NCI-H2227 (cell line): Measurements from ENCODE around the gene UFL1.
"Not testable (repeated sequence)": the region's sequence is repeated elsewhere in the genome, so short reads cannot be mapped to it uniquely, and the experiment has no call there.

Experiments used
- DNase-seq: peaks from one replicate; lab custom pipeline; 2025; ENCODE audit not compliant: unreplicated experiment; lab: John Stamatoyannopoulos, UW

UFL1 gene

DNA sequence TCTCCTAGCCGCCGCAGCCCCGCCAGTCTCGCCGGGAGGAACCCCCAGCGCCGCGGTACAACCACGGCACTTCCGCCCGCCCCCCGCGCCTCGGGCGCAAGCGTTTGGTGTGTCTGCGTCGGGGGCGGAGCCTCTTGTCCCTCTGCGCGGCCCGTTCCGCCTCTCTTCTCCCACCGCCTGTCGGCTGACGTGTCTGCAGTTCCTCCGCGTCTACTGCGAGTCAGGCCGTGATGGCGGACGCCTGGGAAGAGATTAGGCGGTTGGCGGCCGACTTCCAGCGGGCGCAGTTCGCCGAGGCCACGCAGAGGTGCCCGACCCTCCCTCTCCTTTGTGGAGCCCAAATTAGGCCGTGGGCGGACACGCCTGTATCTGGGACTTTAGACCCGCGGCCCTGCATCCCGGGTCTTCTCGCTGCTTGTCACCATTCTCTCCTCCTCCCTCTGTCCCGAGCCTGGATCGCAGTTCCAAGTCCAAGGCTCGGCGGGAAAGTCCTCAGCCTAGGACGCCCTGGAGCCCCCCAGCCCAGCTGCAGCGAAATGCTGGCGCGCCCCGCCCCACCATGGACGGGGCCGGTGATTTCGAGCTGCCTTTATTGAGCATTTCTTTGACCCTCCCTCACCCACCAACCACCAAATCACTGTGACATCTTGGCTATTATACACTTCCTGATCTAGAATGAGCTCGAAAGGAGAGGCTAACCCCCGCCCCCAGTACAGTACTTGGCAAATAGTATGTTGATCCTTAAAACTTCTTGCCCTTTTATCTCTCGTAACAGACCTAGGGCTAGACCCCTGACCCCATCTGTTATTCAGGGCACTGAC lies at the start of gene UFL1:
Gene UFL1 (plus strand): TSS at position 163 of the 821 bp plus-strand sequence. CDS start 68 bp downstream, at position 231.
- DNase-seq: peak; percentile 92

GRCh38 chr6:96472291-96472690 lies 49.3 kb upstream of the UFL1 start:
- DNase-seq: not testable (repeated sequence)

DNA sequence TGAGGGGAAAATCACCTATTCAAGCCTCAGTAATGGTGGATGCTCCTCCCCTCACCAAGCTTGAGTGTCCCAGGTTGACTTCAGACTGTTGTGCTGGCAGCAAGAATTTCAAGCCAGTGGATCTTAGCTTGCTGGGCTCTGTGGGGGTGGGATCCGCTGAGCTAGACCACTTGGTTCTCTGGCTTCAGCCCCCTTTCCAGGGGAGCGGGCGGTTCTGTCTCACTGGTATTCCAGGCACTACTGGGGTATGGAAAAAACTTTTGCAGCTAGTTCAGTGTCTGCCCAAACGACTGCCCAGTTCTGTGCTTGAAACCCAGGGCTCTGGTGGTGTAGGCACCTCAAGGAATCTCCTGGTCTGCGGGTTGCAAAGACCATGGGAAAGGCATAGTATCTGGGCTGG lies 42.9 kb upstream of the UFL1 start:
- DNase-seq: no peak

DNA sequence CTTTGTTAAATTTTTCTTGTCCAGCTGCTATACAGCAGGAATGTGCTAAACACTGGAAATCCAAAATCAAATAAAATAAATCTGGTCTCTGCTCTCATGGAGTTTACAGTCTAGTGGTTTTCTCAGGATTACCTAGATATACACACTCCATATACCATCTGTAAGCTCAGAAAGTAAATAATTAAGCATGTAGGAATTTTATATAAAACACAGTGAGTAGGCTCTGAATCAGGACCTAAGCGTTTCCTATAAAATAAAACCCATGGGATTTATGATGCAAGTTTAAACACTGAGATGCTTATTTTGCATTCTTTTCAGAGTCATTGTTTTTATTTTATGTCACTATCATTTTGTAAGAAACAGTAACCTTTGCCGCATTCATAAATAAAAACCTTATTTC lies 29.7 kb upstream of the UFL1 start:
- DNase-seq: no peak

DNA sequence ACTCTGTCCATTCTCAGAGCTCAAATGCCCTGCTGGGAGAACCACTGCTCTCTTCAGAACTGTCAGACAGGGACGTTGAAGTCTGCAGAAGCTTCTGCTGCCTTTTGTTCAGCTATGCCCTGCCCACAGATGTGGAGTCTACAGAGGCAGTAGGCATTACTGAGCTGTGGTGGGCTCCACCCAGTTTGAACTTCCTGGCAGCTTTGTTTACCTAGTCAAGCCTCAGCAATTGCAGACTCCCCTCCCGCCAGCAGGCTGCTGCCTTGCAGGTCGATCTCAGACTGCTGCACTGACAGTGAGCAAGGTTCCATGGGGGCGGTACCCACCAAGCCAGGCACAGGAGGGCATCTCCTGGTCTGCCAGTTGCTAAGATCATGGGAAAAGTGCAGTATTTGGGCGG lies 21.8 kb upstream of the UFL1 start:
- no peak for DNase-seq

DNA sequence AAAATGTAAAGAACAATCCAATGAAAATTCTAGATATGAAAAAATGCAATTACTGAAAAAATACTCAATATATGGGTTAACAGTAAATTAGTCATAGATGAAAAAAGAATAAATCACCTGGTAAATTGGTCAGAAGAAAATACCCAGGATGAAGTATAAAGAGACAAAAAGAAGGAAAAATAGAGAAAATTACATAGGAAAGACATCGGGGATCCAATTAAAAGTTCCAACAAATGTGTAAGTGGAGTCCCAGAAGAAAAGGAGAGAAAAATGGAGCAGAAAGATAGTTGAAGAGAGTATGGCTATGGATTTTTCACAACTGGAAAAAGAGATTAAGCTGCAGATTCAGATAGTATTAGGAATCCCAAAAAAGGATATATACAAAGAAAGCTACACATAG lies 18.7 kb upstream of the UFL1 start:
- DNase-seq: no peak

DNA sequence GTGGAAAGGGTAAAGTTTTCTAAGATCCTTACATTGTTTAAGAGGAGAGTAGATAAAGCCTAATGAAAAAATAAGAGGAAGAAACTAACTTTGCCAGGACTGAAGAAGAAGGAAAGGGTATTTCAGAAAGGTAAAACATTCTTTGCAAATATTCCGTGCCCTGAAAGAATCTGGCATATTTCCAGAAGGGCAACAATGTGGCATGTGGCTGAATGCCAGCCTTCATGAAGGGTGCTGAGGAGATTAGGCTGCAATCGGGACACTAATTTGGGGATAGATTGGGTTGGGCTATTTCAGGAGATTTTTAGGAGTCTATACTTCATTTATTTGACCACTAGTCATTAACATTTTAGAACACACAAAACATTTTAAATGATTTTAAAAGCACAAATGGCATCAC lies 16.2 kb upstream of the UFL1 start:
- DNase-seq: no peak

DNA sequence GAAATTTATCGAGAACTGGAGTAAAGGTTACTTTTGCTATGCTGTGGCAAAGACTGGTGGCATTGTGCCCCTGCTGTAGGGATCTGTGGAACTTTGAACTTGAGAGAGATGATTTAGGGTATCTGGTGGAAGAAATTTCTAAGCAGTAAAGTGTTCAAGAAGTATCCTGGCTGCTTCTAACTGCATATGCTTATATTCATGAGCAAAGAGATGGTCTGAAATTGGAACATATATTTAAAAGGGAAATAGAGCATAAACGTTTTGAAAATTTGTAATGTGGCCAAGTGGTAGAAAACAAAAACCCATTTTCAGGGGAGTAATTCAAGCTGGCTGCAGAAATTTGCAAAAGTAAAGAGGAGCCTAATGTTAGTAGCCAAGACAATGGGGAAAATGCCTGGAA lies 12.3 kb upstream of the UFL1 start:
- no peak for DNase-seq

DNA sequence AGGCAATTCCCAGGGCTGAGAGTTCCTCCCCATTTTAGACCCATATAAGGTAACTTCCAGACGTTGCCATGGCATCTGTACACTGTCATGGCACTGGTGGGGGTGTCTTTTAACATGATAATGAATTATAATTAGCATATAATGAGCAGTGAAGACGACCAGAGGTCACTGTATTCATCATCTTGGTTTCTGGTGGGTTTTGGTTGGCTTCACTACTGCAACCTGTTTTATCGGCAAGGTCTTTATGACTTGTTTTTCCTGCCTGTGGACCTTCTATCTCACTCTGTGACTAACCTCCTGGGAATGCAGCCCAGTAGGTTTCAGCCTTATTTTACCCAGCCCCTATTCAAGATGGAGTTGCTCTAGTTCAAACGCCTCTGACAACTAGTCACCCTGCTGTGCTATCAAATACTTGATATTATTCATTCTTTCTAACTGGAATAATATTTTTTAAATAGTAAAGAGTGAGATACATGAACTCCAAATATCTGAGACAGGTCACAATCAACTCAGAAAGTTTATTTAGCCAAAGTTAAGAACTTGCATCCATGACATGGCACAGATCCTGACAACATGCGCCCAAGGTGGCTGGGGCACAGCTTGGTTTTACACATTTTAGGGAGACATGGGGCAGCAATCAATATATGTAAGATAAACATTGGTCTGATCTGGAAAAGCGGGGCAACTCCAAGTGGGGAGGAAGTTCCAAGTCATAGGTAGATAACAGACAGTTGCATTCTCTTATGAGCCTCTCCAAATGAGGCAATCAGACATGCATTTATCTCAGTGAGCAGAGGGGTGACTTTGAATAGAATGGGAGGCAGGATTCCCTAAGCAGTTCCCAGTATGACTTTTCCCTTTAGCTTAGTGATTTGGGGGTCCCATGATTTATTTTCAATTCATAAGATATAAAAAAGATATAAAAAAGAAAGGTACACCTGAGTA lies 1.2 kb upstream of the UFL1 start:
- DNase-seq: no peak

DNA sequence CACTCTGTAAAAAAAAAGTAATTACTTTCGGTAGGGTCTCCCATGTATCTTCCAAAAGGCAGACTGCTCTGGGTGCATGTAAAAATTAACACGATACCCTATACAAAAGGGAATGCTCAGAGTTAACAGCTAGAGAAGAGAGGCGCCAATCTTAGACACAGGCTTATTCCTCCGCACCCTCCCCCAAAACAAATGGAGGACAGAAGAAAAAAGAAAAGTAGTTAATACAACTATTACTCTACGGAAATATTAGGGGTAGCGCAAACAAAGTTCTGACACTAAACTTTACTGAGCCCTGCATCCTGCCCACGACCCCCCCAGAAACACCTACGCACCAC lies 331 bp upstream of the UFL1 start:
- no peak for DNase-seq

DNA sequence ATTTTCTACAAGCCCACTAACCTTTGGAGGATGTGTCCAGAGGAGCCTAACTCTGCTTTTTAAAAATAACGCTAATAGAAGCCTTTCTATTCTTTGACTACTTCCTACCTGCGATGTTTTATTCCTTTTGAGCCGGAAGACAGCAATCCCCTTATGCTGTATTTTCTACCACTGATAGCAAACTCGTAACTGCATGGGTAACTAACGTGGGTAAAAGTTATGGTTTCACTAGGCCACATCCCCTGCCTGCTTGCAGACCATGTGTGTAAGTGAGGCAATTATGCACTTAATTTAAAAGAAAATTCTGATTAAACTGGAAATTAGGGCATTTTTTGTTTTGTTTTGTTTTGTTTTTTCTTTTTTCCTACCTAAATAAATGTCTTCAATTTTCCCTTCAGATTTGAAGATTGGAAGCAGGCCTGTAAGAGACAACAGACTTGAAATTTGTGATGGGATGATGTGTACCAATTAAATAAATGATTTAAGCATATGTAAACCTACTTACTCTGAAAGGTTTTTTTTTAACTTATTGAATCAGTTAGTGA lies 931 bp downstream of the UFL1 start:
- no peak for DNase-seq

DNA sequence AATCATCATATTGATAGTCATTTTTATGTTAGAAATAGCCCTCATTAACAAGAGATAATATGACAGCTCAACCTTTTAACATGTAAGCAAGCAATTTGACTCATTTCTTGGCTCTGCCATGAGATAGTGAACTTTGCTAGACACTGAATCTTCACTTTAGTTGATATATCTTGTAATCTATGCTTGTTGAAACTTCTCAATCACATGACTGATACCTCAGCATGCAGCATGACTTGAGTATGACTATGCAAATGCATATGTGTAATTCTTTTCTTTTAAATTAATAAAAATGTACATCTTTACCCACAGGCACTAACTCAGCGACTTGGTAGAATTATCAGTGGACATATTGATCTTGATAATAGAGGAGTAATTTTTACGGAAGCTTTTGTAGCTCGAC lies 6.6 kb downstream of the UFL1 start:
- no peak for DNase-seq

- no peak for DNase-seq
Measured at GRCh38 chr6:96532399-96532798, 10.8 kb downstream of the UFL1 start.

- no peak for DNase-seq
Measured at GRCh38 chr6:96537726-96538125, 16.1 kb downstream of the UFL1 start.

GRCh38 chr6:96542702-96543101 lies 21.1 kb downstream of the UFL1 start:
- DNase-seq: peak; percentile 3

DNA sequence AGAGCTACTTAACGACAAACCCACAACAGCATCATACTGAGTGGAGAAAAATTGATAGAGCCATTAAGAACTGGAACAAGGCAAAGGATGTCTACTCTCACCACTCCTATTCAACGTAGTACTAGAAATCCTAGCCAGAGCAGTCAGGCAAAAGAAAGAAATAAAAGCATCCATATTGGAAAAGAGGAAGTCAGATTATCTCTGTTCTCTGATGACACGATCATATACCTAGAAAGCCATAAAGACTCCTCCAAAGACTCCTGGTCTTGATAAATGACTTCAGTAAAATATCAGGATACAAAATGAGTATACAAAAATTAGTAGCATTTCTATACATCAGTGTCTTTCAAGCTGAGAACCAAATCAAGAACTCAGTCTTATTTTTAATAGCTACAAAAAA lies 24.3 kb downstream of the UFL1 start:
- no peak for DNase-seq

GRCh38 chr6:96547654-96548053 lies 26.0 kb downstream of the UFL1 start:
- DNase-seq: no peak

- no peak for DNase-seq
Measured at GRCh38 chr6:96554558-96554957, 33.0 kb downstream of the UFL1 start.

GRCh38 chr6:96559740-96560139 lies 38.1 kb downstream of the UFL1 start:
- DNase-seq: not testable (repeated sequence)

GRCh38 chr6:96562886-96563285 lies 41.3 kb downstream of the UFL1 start, which contains the start of gene FHL5:
Gene FHL5 (plus strand): TSS chr6:96563128. CDS start chr6:96603614, 40,486 bp downstream.
- no peak for DNase-seq

- no peak for DNase-seq
Measured at GRCh38 chr6:96563853-96564252, 42.2 kb downstream of the UFL1 start.

- DNase-seq: no peak
Measured at GRCh38 chr6:96570053-96570452, 48.4 kb downstream of the UFL1 start.
